HG03159 (cell line): ENCODE data around the gene BCL7A.

ENCODE experiments used
- ATAC-seq: cut with Tn5 transposase; IDR thresholded peaks from one replicate; pipeline ENCODE4 v1.9.1; 2021; ENCODE audit warnings: mild to moderate bottlenecking, moderate library complexity; ENCODE audit not compliant: unreplicated experiment

The BCL7A gene

GRCh38 chr12:121996945-121997612 lies 24.6 kb upstream of the BCL7A start:
- no peak for ATAC-seq

- ATAC-seq, result no peak
These were observed 20.0 kb upstream of the BCL7A start for GRCh38 chr12:122001466-122002209.

GRCh38 chr12:122003651-122004611 lies 17.8 kb upstream of the BCL7A start:
- no peak for ATAC-seq

DNA sequence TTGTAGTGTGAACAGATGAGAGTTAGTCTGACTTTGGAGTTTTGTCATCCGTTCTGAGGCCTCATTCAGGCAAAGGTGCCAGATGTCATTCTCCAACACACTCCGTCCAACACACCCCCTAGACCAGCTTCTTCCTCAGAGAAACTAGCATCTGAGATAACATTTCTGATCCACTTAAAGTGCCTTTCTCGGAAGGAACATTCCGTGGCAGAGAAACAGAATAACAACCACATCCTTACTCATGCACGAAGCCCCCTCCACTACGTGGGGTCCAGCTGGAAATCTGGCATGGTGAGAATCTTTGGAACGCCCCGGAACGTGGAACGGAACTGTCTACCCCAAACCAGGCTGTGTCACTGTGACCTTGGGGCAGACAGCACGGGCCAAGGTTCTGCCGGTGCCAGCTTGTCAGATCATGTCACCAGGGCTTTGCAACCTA lies 17.0 kb upstream of the BCL7A start:
- no peak for ATAC-seq

GRCh38 chr12:122005252-122005776 lies 16.4 kb upstream of the BCL7A start:
- no peak for ATAC-seq

GRCh38 chr12:122006186-122006926 lies 15.3 kb upstream of the BCL7A start:
- no peak for ATAC-seq

GRCh38 chr12:122009741-122010140 lies 11.9 kb upstream of the BCL7A start:
- no peak for ATAC-seq

DNA sequence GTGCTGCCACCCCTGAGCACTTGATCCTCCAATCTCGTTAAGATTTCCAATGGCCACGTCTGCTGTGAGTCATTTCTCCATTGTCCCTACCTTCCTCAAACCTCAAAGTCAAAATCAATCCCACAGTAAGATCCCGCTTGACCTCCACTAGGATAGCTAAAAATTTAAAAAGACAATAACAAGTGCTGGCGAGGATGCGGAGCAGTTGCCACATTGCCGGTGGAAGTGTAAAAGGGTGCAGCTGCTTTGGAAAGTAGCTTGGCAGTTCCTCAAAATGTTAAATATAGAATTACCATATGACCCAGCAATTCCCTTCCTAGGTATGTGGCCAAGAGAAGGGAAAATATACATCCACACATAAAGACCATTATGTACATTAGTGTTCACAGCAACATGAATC lies 9.5 kb upstream of the BCL7A start:
- ATAC-seq, result no peak

GRCh38 chr12:122013136-122013535 lies 8.5 kb upstream of the BCL7A start:
- ATAC-seq, result no peak

- no peak for ATAC-seq
These were observed 7.7 kb upstream of the BCL7A start for GRCh38 chr12:122013791-122014590.

DNA sequence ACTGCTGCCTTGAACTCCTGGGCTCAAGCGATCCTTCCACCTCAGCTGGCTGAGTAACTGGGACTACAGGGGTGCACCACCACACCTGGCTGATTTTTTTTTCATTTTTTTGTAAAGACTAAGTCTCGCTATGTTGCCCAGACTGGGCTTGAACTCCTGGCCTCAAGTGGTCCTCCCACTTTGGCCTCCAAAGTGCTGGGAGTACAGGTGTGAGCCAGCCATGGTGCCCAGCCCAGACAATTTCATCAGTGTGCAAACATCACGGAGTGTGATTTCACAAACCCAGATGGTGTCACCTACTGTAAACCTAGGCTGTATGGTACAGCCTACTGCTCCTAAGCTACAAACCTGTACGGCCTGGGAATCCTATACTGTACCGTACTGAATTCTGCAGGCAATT lies 6.9 kb upstream of the BCL7A start:
- no peak for ATAC-seq

DNA sequence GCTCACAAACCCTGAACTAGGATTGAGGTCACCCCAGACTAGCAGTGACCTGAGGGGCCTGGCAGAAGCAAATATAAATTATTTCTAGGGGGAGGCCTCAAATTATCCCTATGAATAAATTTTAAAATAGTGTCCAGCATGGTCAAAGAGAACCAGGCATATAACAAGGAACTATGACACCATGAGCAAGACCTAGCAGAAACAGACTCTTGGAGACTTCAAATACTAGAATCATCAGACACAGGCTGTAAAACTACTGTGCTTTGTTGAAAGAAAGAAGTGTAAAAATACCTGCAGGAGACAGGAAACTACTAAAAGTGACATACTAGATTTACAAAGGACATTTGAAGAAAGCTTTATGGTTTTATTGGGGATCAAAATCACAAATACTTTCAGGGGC lies 3.2 kb upstream of the BCL7A start:
- ATAC-seq, result no peak

DNA sequence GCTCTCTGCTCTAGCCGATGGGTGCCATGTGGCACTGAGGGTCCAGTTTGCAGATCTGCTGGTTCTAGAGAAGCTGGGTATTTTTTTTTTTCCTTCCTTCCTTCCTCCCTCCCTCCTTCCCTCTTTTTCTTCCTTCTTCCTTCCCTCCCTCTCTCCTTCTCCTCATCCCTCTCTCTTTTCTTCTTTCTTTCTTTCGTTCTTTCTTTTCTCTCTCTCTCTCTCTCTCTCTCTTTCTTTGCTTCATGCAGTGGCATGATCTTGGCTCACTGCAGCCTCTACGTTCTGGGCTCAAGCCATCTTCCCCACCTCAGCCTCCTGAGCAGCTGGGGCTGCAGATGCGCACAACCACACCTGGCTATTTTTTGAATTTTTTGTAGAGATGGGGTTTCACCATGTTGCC lies 2.7 kb upstream of the BCL7A start:
- ATAC-seq, result no peak

- no peak for ATAC-seq
These were observed 890 bp upstream of the BCL7A start for GRCh38 chr12:122020795-122021192.

- ATAC-seq, result no peak
These were observed 377 bp upstream of the BCL7A start for GRCh38 chr12:122021193-122021821.

DNA sequence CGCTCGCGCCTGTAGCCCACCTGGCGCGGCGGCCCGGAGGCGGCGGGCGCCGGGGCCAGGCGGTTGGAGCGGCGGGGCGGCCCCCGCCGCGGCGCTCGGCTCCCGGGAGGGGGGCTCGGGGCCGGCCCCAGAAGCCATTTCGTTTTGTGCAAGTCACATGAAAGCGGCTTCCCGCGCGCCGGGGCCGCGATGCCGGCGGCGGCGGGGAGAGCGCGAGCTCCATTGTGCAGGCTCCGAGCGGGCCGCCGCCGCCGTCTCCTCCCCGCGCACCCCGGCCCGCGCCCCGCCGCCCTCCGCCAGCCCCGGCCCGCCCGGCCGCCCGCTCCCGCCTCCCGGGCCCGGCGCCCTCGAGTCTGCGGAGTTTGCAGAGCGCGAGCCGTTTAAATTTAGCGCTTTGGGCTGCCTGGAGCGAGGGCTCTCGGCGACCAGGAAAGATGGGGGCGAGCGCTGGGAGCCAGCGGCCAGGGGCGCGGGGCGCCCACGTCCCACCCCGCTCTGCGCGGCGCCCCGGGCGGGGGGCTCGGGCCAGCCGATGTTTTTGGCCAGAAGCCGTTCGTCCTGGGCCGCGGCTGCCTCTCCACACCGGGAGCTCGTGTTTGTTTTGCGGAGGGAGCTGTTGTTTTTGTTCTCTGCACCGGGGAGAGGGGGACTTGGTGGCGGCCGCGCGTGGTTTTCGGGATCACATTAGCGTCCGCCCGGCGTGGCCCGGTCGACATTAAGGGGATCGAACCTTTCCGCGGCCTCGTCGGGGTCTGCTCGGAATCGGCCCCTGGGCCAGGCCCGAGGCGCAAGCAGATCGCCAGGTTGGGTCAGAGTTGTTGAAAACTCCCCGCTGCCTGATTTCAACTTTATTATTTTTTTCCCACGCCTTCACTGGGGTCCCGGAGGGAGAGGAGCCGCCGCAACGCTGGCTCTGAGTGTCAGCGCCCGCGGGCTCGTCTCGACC lies 982 bp downstream of the BCL7A start:
- no peak for ATAC-seq

GRCh38 chr12:122023339-122024131 lies 1.9 kb downstream of the BCL7A start:
- no peak for ATAC-seq
